Adrenal gland (tissue), 5 donors: ENCODE measurements around the gene TNRC18.
A peak's percentile ranks its signal among the peaks of the same experiment; 100 is the strongest.

ENCODE experiments used
- CTCF ChIP-seq, 6 experiments: fragments of 450-650 bp in 4 of 6; fragments of 200-600 bp in 2 of 6; sonication (generic) in 1 of 6; IDR thresholded peaks; 1 replicate in 5 of 6; 2 replicates in 1 of 6; pipeline versions ENCODE4 v1.5.1 to v1.8.0; 2016 to 2021; ENCODE audit warnings: antibody characterized with exemption in 6 of 6, mild to moderate bottlenecking in 2 of 6, moderate library complexity in 1 of 6
- POLR2A ChIP-seq, 2 donors: fragments of 450-650 bp; IDR thresholded peaks; one replicate each; pipeline ENCODE4 v1.6.1; 2017; ENCODE audit warnings: antibody characterized with exemption in 2 of 2, mild to moderate bottlenecking in 2 of 2, moderate library complexity in 1 of 2
- donor health status: DM: no; HTN: no; CAD: no.

- TF ChIP-seq CTCF (IDR thresholded peaks at IDR 0.05) (peak in 5 of 6 experiments; percentile 5 to 30 (median 27)), POLR2A (IDR thresholded peaks at IDR 0.05) (peak in 1 of 2 donors; percentile 53)
These were observed 5.0 kb upstream of the TNRC18 start for GRCh38 chr7:5428478-5429252.
